Right cardiac atrium (tissue), 5 donors: ENCODE data around the gene GPR141. TPM values are rescaled to one million over a fixed set of nuclear protein-coding genes. Genes with fewer than 3 reads are reported as not detected.

Experiments
- ATAC-seq, 2 donors: fragments of 200-7000 bp; cut with Tn5 transposase; one replicate each; pipeline versions ENCODE4 v1.8.0 to v1.9.1; 2020; ENCODE audit warnings: moderate library complexity in 2 of 2, mild to moderate bottlenecking in 1 of 2
- DNase-seq, 3 donors: peaks; one replicate each; pipeline ENCODE4 v3.0.0-alpha.2; 2020
- H3K27ac ChIP-seq: one replicate; pipeline ENCODE4 v1.5.1; 2013; ENCODE audit warnings: mild to moderate bottlenecking, low read length, control low read depth, moderate library complexity
- H3K27me3 ChIP-seq: one replicate; pipeline ENCODE4 v1.6.1; 2013; ENCODE audit not compliant: control insufficient read depth, insufficient read depth
- H3K4me1 ChIP-seq: one replicate; pipeline ENCODE4 v1.6.1; 2013; ENCODE audit warnings: low read length; ENCODE audit not compliant: control insufficient read depth, insufficient read depth
- H3K4me3 ChIP-seq: one replicate; pipeline ENCODE4 v1.5.1; 2013; ENCODE audit warnings: low read length, control low read depth
- H3K9me3 ChIP-seq: one replicate; pipeline ENCODE4 v1.6.1; 2013; ENCODE audit warnings: low read length; ENCODE audit not compliant: control insufficient read depth
- WGBS: extraction: QIAGEN DNeasy Blood & Tissue Kit; methylation state at CpG from one replicate; pipeline ENCODE4 v1.1.7; 2013; 5-methylcytosine and 5-hydroxymethylcytosine counted together
- intact Hi-C, 4 donors: fragments of 100-400 bp; cut with DNase I; formaldehyde crosslinking; loops; one replicate each; pipeline versions ENCODE4 v1.11.0 to v1.14.0; 2022 to 2023
- polyA plus RNA-seq: library from polyadenylated mRNA; stranded (reverse); fragments of 200-250 nt; gene quantifications from one replicate; pipeline ENCODE4 v1.2.3, GENCODE V29; 2013
- total RNA-seq, 4 donors: library from RNA; stranded (reverse); fragmentation: NEBNext Ultra II Directional; extraction: Animal tissue kit (Norgen Biotek cat#: 25700); gene quantifications; one replicate each; pipeline ENCODE4 v1.2.1, GENCODE V29; 2021
- donor health status: healthy with polysubstance abuse.
- donor health status: DM: no; HTN: yes; CAD: no.
- donor health status: DM: no; HTN: no; CAD: no.
- donor health status: DM: no; HTN: yes; CAD: no; lungs with severe emphysema.
- donor health status: DM: yes; HTN: yes; CAD: no.

GPR141 gene
- total and polyA plus RNA-seq, 5 donors = 0.66 to 0.79 TPM; not detected in 3

DNA sequence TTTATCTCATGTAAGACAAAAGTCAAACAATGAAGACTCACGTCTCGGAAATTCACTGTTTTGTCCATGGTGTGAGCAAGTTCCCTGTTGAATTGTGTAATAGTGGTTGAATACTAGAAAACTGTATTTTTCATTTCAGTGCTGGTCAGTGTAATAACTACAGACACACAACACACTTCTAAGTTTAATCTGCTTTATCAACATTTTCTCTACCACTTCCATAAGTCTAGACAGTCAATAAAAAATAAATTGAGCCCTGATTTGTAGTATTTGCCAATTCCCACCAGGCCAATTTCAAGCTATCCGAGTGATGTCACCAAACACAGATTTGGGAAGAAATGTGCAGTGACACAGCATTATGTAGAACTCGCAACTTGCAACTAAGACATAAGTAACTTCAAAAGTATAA lies 81.9 kb downstream of the GPR141 start:
- H3K27ac ChIP-seq = no peak overlapping the region
- ATAC-seq = no peak

DNA sequence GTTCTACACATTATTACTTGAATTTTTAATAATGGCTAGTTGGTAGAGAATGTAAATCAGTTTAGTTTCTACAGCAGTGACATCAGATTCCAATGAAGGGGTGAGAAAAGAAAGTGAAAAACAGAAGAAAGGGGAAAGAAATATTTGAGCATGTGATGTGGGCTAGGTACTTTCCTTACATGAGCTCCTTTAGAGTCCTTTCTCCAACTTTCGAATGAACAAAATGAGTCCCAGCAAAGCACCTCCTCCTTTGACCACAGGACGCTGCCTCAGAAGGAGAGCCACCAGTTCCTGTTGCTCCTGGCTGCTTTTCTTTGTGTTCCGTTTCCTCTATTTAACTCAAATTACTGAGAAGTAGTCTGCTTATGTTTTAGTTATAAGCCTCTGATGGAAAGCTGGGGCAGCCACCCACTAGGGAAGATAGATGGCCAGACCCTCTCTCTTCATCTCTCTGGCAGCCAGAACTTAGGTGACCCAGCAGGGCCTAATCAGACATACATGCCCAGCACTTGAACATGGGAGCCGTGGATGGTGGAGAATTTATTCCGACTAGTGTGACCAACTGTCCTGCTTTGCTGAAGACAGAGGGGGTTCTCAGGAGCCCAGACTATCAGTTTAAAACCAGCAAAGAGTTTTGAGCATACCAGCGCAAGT lies 82.4 kb downstream of the GPR141 start:
- H3K27me3 ChIP-seq = no peaks in the 10 kb centered on the region
- peak in 1 of 2 donors; percentile 47 for ATAC-seq
- 68% methylated on average over 6 of the region's 6 CpGs for WGBS

More for the DNA sequence above, 81.9 kb downstream of the GPR141 start:
- Histone ChIP-seq H3K9me3 (no peaks in the 10 kb centered on the region), H3K4me3 (no peak overlapping the region), H3K27me3 (no peaks in the 10 kb centered on the region), H3K4me1 (no peaks in the 10 kb centered on the region)
- intact Hi-C loops = no loop called here
- 83% methylated on average over 4 of the region's 4 CpGs for WGBS
- no peak for DNase-seq

DNA sequence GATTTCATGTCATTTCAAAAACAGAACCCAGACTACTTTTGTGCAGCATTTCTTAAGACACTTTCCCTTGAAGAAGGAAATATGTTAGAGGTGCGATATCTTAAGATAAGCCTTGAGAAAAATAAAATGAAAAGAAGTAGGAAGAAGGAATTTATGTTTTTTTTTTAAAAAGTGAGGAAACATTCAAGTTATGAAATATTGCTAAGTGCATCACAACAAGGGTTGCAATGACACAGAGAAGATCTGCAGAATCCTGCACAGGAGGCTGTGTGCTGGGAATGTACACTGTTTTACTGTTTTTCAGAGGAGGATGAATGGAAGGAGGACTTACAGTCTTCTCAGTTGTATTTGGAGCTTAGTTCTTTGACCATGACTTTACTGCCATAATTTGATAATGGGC lies 85.0 kb downstream of the GPR141 start:
- DNase-seq = no peak
- H3K27me3 ChIP-seq = no peaks in the 10 kb centered on the region
- 81% methylated on average over 1 of the region's 1 CpG for WGBS
- intact Hi-C loops = no loop called here
- H3K9me3 ChIP-seq = no peaks in the 10 kb centered on the region
- H3K4me3 ChIP-seq = no peak overlapping the region
- no peak for ATAC-seq
- H3K4me1 ChIP-seq = no peaks in the 10 kb centered on the region
- no peak overlapping the region for H3K27ac ChIP-seq

More for the DNA sequence above, 82.4 kb downstream of the GPR141 start:
- Histone ChIP-seq H3K27ac (no peak overlapping the region), H3K4me1 (no peaks in the 10 kb centered on the region), H3K9me3 (no peaks in the 10 kb centered on the region), H3K4me3 (no peak overlapping the region)
- DNase-seq = no peak
- intact Hi-C loops = no loop called here

DNA sequence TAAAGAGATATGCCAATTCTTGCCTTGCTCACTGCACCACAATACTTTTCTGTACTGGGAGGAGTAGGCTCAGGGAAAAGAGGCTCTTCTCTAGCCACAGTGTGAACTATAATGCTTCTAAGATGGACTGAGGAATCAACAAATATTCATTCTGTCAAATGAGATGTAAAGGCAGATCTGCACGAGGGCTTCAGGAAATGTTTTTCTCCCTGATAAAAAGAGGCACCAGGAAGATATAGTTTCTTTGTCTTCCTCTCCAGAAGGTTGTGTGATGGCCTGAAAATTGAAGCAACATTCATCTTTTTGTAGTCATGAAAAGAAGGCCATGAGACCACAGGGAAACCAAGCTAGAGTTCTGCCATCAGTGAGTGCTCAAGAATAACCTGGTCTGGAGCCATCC lies 85.7 kb downstream of the GPR141 start:
- no peak for ATAC-seq
- no peak overlapping the region for H3K27ac ChIP-seq
- H3K27me3 ChIP-seq = no peaks in the 10 kb centered on the region
- 31% methylated on average over 1 of the region's 1 CpG for WGBS
- DNase-seq = no peak
- H3K4me1 ChIP-seq = no peaks in the 10 kb centered on the region
- intact Hi-C loops = no loop called here
- H3K4me3 ChIP-seq = no peak overlapping the region
- no peaks in the 10 kb centered on the region for H3K9me3 ChIP-seq

DNA sequence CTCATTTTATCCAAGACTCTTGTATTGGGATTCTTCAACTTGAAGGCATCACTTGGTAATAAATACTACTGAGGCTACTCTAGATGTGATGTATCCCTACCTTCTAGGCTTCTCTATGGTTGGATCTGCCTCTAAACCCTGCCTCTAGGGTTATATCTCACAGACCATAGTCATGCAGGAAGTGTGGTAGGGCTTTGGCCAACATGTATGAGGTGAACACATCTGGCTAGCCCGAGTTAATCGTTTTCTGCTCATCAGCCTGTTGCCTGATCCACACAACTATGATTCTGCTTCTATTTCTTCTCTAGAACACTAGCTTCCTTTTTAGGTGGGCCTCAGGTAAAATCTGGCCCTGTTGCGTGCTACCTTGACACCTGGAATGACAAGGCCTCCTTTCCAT lies 86.2 kb downstream of the GPR141 start:
- 95% methylated on average over 3 of the region's 3 CpGs for WGBS
- intact Hi-C loops = loop anchor here in 1 of 4 donors (10.0 kb wide), 1 partner anchor 925 kb away; no protein-coding TSS in a partner anchor

DNA sequence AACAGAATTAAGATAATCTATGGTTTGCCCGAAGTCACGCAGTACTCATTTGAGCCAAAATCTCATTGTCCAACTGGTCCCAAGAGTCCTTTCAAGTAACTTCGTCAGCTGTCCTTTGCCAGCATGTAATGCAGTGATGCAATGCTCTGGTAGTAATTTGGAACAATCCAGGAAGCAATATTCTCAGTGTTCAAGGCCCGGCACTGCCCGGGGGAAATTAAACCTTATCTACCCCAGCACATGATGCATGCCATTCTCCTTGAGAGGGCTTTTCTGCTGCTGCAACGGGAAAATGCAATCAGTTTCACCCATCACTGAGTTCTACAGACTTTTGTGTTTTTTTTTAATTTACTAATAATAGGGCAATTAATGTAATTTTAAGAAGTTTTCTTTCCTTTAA lies 87.3 kb downstream of the GPR141 start:
- H3K4me1 ChIP-seq = no peaks in the 10 kb centered on the region
- no peaks in the 10 kb centered on the region for H3K9me3 ChIP-seq
- no peak overlapping the region for H3K27ac ChIP-seq
- intact Hi-C loops = loop anchor here in 1 of 4 donors (10.0 kb wide), 1 partner anchor 924 kb away; no protein-coding TSS in a partner anchor
- 40% methylated on average over 6 of the region's 6 CpGs for WGBS
- no peaks in the 10 kb centered on the region for H3K27me3 ChIP-seq
- DNase-seq (no peak), ATAC-seq (peak in 1 of 2 donors; percentile 70)
- H3K4me3 ChIP-seq = no peak overlapping the region

More for the DNA sequence above, 86.2 kb downstream of the GPR141 start:
- H3K9me3 ChIP-seq = no peaks in the 10 kb centered on the region
- DNase-seq (no peak), ATAC-seq (no peak)
- H3K4me1 ChIP-seq = no peaks in the 10 kb centered on the region
- H3K4me3 ChIP-seq = no peak overlapping the region
- no peak overlapping the region for H3K27ac ChIP-seq
- H3K27me3 ChIP-seq = no peaks in the 10 kb centered on the region

DNA sequence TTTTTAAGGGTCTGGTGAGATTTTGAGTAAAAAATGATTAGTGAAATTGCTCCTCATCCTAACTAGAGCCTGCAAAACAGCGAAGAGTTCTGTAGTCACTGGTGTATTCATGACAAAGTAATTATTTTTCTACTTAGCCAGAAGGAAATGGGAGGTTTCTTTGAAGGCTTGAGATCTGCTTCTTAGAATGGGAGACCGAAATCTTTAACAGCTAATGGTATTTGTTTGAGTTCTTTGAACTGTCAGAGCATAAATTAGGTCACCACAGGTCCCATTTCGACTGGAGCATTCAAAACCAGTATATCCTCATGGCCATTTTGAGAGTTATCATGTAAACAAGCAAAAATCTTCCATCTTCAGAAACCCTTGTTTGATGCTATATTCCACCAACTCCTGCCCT lies 87.8 kb downstream of the GPR141 start:
- Histone ChIP-seq H3K4me1 (no peaks in the 10 kb centered on the region), H3K9me3 (peaks cover 2% of the 10 kb centered on the region), H3K27ac (no peak overlapping the region), H3K4me3 (no peak overlapping the region), H3K27me3 (no peaks in the 10 kb centered on the region)
- 77% methylated on average over 3 of the region's 3 CpGs for WGBS
- ATAC-seq = no peak
- intact Hi-C loops = loop anchor here in 1 of 4 donors (10.0 kb wide), 1 partner anchor 923 kb away; no protein-coding TSS in a partner anchor
- DNase-seq = no peak

DNA sequence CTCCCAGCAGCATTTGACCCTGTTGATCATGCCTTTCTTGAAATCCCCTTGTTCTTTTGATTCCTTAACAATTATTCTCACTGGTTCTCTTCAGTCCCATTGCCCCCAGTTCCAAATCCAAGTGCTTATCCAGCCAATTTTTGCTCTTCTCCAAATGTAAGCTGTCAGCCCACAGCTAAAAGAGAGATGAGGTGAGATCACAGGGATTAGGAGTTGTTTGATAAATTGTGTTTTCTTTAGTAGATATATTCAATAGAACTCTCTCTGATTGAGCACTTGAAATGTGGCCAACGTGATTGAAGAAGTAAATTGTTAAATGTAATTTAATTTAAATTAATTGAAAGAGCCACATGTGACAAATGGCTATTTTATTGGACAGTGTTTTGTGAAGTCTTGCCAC lies 88.2 kb downstream of the GPR141 start:
- H3K27ac ChIP-seq = no peak overlapping the region
- DNase-seq (no peak), ATAC-seq (no peak)
- H3K4me1 ChIP-seq = no peaks in the 10 kb centered on the region
- 81% methylated on average over 1 of the region's 1 CpG for WGBS
- intact Hi-C loops = loop anchor here in 1 of 4 donors (10.0 kb wide), 1 partner anchor 923 kb away; no protein-coding TSS in a partner anchor
- H3K9me3 ChIP-seq = peaks cover 2% of the 10 kb centered on the region
- H3K27me3 ChIP-seq = no peaks in the 10 kb centered on the region
- no peak overlapping the region for H3K4me3 ChIP-seq

DNA sequence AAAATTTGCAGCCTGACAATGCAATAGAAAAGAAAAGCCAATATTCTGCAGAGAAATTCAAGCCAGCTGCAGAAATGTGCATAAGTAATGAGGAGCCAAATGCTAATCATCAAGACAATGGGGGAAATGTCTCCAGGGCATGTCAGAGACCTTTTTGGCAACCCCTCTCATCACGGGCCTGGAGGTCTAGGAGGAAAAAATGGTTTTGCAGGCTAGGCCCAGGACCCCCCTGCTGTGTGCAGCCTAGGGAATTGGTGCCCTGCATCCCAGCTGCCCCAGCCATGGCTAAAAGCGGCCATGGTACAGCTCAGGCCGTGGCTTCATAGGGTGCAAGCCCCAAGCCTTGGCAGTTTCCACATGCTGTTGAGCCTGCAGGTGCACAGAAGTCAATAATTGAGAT lies 92.4 kb downstream of the GPR141 start:
- H3K4me1 ChIP-seq = no peaks in the 10 kb centered on the region
- DNase-seq (no peak), ATAC-seq (no peak)
- no peak overlapping the region for H3K4me3 ChIP-seq
- H3K9me3 ChIP-seq = peaks cover 2% of the 10 kb centered on the region
- H3K27ac ChIP-seq = no peak overlapping the region
- intact Hi-C loops = loop anchor here in 1 of 4 donors (10.0 kb wide), 1 partner anchor 919 kb away; no protein-coding TSS in a partner anchor
- WGBS = 73% methylated on average over 3 of the region's 3 CpGs
- no peaks in the 10 kb centered on the region for H3K27me3 ChIP-seq

DNA sequence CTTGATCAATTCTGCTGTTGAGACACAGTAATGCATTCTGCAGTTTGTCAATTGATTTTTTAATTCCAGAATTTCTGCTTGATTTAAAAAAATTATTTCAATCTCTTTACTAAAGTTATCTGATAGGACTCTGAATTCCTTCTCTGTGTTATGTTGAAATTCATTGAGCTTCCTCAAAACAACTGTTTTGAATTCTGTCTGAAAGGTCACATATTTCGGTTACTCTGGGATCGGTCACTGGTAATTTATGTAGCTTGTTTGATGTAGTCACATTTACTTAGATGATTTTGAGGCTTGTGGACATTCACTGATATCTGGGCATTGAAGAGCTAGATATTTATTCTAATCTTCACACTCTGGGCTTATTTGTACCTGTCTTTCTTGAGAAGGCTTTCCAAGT lies 97.6 kb downstream of the GPR141 start:
- ATAC-seq (no peak), DNase-seq (no peak)
- H3K9me3 ChIP-seq = no peaks in the 10 kb centered on the region
- peaks cover 4% of the 10 kb centered on the region for H3K4me1 ChIP-seq
- H3K27me3 ChIP-seq = no peaks in the 10 kb centered on the region
- 81% methylated on average over 2 of the region's 2 CpGs for WGBS
- no peak overlapping the region for H3K27ac ChIP-seq
- intact Hi-C loops = no loop called here
- no peak overlapping the region for H3K4me3 ChIP-seq

DNA sequence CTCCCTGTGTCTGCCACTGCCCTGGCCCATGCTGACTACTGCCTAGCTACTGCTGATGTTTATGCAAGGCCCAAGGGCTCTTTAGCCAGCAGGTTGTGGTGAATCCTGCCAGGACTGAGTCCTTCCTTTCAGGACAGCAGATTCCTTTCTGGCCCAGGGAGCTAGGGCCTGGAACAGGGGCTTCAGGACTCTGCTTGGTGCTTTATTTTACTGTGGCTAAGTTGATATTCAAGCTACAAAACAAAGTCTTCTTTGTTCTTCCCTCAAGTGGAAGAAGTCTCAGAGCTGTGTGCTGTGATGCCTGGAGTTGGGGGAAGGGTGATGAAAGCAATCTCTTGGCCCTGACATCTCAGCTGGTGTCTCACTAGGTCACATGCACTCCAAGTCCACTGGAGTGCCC lies 98.6 kb downstream of the GPR141 start:
- ATAC-seq (no peak), DNase-seq (no peak)
- intact Hi-C loops = no loop called here
- H3K27me3 ChIP-seq = no peaks in the 10 kb centered on the region
- H3K4me3 ChIP-seq = no peak overlapping the region
- H3K9me3 ChIP-seq = no peaks in the 10 kb centered on the region
- H3K4me1 ChIP-seq = peaks cover 4% of the 10 kb centered on the region
- no peak overlapping the region for H3K27ac ChIP-seq
